GM19025 (cell line): ENCODE results near the gene DNM3.
"Not testable (repeated sequence)": the region's sequence is repeated elsewhere in the genome, so short reads cannot be mapped to it uniquely, and the experiment has no call there.

ENCODE experiments used
- ATAC-seq: cut with Tn5 transposase; IDR thresholded peaks from one replicate; pipeline ENCODE4 v1.9.1; 2021; ENCODE audit warnings: mild to moderate bottlenecking, low read depth, moderate library complexity; ENCODE audit not compliant: unreplicated experiment

The DNM3 gene

GRCh38 chr1:172429331-172430127 is 588.2 kb downstream of the DNM3 start:
- ATAC-seq = no peak

- no peak for ATAC-seq
Measured at GRCh38 chr1:172430128-172430454, 588.8 kb downstream of the DNM3 start.

GRCh38 chr1:172431204-172431603 is 589.9 kb downstream of the DNM3 start:
- ATAC-seq = no peak

GRCh38 chr1:172431721-172432192 is 590.5 kb downstream of the DNM3 start:
- no peak for ATAC-seq

- not testable (repeated sequence) for ATAC-seq
Measured at GRCh38 chr1:172437183-172437582, 595.9 kb downstream of the DNM3 start.

- ATAC-seq = no peak
Measured at GRCh38 chr1:172442404-172442803, 601.1 kb downstream of the DNM3 start.

GRCh38 chr1:172442843-172443565 is 601.7 kb downstream of the DNM3 start:
- ATAC-seq = no peak

- ATAC-seq = peak; percentile 100
Measured at GRCh38 chr1:172443666-172444453, 602.6 kb downstream of the DNM3 start, which contains the start of gene PIGC. PIGC (minus strand) TSS chr1:172444069; CDS start chr1:172442622, 1,447 bp downstream.

- ATAC-seq = no peak
Measured at GRCh38 chr1:172446547-172446946, 605.2 kb downstream of the DNM3 start.

- ATAC-seq = no peak
Measured at GRCh38 chr1:172447641-172448040, 606.3 kb downstream of the DNM3 start.

- ATAC-seq = no peak
Measured at GRCh38 chr1:172448995-172449584, 607.8 kb downstream of the DNM3 start.

GRCh38 chr1:172449585-172450523 is 608.6 kb downstream of the DNM3 start:
- ATAC-seq = peak; percentile 94

- no peak for ATAC-seq
Measured at GRCh38 chr1:172450524-172450885, 609.2 kb downstream of the DNM3 start.

GRCh38 chr1:172451002-172451443 is 609.7 kb downstream of the DNM3 start:
- no peak for ATAC-seq

- ATAC-seq = no peak
Measured at GRCh38 chr1:172452536-172453152, 611.3 kb downstream of the DNM3 start.

GRCh38 chr1:172453153-172453545 is 611.9 kb downstream of the DNM3 start:
- no peak for ATAC-seq

- ATAC-seq = no peak
Measured at GRCh38 chr1:172453607-172454006, 612.3 kb downstream of the DNM3 start.

- ATAC-seq = no peak
Measured at GRCh38 chr1:172455451-172455850, 614.2 kb downstream of the DNM3 start.

- no peak for ATAC-seq
Measured at GRCh38 chr1:172456344-172456769, 615.1 kb downstream of the DNM3 start.
